HG03442 (cell line): ENCODE results near the gene ANKRD33B.
"Not testable (repeated sequence)": the region's sequence is repeated elsewhere in the genome, so short reads cannot be mapped to it uniquely, and the experiment has no call there.

ENCODE experiments used
- ATAC-seq: cut with Tn5 transposase; IDR thresholded peaks from one replicate; pipeline ENCODE4 v1.9.1; 2021; ENCODE audit warnings: mild to moderate bottlenecking, moderate library complexity; ENCODE audit not compliant: unreplicated experiment

The ANKRD33B gene

DNA sequence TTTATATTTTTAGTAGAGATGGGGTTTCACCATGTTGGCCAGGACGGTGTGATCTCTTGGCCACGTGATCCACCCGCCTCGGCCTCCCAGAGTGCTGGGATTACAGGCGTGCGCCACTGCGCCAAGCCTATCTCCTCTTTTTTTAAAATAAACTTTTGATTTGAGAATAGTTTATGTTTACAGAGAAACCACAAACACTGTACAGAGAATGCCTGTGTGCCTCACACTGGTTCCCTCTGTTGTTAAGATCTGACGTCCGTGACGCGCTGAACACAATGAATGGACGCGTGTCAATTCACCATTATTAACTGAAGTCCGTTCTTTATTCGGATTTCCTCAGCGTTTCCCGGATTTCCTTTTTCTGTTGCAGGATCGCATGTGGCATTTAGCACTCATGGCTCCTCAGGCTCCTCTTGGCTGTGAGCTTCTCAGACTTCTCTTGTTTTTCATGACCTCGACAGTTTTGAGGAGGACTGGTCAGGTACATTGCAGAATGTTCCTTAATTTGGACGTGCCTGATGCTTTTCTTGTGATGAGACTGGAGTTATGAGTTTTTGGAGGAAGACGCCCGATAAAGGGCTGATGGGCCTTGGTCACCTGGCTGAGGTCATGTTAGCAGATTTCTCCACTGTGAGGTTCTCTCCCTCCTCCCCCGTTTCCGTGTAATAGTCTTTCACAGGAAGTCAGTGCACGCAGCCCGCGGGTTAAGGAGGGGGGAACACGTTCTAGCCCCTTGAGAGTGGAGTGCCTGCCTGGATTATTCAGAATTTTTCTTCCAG is 69.6 kb downstream of the ANKRD33B start:
- ATAC-seq, result no peak

DNA sequence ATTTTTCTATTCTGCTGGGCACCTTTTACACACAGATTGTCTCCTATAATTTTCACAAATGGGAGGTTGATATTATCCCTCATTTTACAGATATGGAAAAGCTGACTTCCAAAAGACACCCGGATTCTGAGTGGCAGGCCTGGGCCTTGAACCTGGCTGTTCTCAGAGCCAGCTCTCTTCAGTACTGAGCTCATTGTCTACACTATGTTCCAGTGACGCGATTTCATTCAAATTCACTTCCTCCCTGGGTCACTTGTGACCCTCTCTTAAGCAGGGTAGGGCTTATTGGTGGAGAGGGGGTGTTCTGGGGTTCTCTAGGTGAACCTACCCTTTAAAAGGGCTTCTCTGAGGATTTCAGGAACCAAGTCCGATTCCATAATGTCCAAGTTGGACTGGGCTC is 70.2 kb downstream of the ANKRD33B start:
- ATAC-seq, result no peak

GRCh38 chr5:10634562-10634961 is 70.7 kb downstream of the ANKRD33B start:
- no peak for ATAC-seq

DNA sequence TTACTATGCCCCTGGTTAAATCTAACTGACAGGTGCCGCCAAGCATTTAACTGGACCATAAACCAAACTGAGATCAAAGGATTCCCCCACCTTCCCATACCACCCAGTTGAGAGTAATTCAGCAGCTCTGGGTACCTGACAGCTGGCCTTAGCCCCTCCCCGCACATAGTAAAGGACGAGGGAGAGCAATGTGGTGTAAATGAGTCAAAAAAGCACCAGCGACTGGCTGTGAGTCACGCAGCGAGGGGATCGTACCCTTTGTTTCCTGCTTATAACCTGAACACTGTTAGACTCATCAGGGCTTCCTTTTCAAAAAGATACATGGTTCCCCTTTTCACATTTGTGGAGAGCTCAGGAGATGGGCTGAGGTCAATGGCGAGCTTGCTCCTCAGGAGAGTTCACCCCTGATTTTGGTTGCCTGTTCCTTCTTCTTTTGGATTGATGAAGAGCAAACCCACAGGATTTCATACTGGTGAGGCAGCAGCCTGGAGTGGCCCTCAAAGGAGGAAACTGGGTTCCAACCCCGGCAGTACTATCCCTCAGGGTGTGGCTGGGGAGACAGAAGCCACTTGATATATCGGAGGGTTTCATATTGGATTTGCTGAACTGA is 71.5 kb downstream of the ANKRD33B start:
- peak; percentile 68 for ATAC-seq

- ATAC-seq, result no peak
Observed at GRCh38 chr5:10635867-10636350, 72.0 kb downstream of the ANKRD33B start.

DNA sequence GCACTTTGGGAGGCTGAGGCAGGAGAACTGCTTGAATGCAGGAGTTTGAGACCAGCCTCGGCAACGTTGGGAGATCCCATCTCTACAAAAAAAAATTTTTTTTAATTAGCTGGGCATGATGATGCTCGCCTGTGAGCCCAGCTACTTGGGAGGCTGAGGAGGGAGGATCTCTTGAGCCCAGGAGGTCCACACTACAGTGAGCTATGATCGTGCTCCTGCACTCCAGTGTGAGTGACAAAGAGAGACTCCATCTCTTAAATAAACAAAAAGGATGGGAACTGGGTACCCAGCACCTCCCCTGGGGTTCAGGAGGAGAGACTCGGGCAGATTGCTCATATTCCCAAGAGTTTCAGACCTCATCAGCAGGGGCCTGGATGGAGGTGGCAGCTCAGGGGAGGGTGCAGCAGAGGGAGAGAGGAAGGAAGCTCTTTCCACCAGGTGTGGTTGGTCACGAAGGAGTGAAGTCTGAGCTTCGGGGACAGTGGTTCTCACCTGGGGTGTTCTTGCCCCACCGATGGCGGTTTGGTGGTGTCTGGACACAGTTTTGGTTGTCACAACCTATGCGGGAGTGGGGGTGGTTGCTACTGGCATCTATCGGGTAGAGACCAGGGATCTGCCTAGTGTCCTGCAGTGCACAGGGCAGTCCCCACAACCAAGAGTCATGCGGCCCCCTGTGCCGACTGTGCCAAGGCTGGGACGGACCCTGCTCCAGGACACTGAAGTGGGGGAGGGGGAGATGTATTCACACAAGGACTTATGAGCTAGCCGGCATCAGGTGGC is 72.7 kb downstream of the ANKRD33B start:
- no peak for ATAC-seq

GRCh38 chr5:10637944-10638343 is 74.1 kb downstream of the ANKRD33B start:
- ATAC-seq, result no peak

GRCh38 chr5:10638723-10639122 is 74.9 kb downstream of the ANKRD33B start:
- not testable (repeated sequence) for ATAC-seq

DNA sequence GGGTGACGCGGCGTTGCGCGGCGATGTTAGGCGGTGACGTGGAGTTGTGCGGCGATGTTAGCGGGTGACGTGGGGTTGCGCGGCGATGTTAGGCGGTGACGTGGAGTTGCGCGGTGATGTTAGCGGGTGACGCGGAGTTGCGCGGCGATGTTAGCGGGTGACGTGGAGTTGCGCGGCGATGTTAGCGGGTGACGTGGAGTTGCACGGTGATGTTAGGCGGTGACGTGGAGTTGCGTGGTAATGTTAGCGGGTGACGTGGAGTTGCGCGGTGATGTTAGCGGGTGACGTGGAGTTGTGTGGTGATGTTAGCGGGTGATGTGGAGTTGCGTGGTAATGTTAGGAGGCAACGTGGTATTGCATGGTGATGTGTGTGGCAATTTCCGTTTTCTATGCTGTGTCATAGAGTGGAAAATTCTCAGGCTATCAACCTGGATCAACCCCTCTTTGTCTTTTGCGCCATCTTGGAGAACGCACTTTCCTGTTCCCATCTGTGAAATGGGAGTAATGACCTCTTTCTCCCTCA is 76.0 kb downstream of the ANKRD33B start:
- no peak for ATAC-seq

DNA sequence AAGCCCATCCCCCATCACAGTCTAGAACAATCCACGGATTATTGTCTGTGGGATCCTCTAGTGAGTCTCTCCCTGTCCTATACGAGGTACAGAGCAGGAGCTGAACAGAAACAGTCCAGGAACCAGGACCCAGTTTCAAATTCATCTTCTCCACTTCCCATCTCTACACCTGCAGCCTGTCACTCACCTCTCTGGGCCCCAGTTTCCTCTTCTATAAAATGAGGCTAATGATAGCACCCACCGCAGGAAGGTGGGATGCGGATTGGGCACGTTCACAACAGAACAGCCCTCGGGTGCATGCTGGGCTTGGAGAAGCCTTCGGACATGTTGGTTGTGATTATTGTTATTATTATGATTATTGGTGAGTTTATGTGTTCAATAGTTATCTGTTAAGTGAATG is 78.5 kb downstream of the ANKRD33B start:
- no peak for ATAC-seq

DNA sequence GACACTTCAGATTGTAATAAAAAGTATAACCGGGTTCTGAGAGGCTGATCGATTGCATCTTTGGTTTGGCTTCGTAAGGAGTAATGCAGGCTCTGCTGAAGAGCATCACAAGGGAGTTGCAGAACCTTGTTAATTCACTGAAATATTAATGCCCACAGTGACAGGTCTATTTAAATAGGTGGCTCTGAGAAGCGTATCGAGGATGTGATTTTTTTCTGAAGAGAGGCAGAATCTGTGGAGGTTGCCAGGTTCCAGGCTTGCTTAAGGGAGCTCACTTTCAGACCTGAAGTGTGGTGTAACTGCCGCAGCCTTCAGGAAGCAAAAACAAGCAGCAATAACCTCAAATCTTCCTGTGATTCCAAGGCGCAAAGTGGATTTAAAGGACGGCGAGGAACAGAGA is 80.3 kb downstream of the ANKRD33B start:
- ATAC-seq, result no peak

DNA sequence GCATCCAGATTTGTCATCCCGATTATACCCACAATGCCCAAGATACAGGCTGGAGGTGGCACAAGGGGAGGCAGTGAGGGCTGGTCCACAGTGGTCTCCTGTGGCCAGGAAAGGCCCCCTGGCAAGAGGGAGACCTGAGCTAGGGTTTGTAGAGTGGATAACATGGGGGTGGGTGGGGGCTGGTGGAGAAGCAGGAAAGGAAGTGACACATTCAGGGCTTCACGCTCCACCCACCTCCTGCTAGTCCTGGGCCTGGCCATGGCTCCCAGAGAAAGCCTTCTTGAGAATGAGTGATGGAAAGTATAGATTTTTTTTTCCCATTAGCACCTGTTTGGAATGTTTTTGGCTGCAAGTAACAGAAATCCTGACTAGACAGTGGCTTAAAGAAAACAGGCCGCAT is 81.3 kb downstream of the ANKRD33B start:
- peak; percentile 46 for ATAC-seq

- ATAC-seq, result no peak
Observed at GRCh38 chr5:10645671-10646070, 81.8 kb downstream of the ANKRD33B start.

- no peak for ATAC-seq
Observed at GRCh38 chr5:10647640-10648039, 83.8 kb downstream of the ANKRD33B start.

DNA sequence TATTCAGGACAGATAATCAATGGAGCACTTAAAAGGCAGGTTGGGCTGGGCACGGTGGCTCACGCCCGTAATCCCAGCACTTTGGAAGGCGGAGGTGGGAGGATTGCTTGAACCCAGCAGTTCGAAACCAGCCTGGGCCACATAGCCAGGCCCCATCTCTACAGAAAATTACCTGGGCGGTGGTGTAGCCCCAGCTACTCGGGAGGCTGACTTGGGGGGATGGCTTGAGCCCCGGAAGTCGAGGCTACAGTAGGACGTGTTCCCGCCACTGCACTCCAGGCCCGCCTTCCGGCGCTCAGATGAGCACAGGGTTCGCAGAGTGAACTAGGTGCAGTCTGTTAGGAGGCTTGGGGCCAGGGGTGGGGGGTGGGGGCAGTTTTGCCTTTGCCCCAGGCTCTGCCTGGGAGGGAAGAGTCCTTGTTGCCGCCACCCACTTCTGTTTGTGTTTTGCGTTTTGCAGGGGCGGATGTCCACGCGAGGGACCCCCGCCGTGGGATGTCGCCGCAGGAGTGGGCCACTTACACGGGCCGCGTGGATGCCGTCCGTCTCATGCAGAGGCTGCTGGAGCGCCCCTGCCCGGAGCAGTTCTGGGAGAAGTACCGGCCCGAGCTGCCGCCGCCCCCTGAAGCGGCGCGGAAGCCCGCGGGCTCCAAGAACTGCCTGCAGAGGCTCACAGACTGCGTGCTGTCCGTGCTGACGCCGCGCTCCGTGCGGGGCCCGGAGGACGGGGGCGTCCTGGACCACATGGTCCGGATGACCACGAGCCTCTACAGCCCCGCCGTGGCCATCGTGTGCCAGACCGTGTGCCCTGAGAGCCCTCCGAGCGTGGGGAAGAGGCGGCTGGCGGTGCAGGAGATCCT is 85.2 kb downstream of the ANKRD33B start:
- no peak for ATAC-seq

DNA sequence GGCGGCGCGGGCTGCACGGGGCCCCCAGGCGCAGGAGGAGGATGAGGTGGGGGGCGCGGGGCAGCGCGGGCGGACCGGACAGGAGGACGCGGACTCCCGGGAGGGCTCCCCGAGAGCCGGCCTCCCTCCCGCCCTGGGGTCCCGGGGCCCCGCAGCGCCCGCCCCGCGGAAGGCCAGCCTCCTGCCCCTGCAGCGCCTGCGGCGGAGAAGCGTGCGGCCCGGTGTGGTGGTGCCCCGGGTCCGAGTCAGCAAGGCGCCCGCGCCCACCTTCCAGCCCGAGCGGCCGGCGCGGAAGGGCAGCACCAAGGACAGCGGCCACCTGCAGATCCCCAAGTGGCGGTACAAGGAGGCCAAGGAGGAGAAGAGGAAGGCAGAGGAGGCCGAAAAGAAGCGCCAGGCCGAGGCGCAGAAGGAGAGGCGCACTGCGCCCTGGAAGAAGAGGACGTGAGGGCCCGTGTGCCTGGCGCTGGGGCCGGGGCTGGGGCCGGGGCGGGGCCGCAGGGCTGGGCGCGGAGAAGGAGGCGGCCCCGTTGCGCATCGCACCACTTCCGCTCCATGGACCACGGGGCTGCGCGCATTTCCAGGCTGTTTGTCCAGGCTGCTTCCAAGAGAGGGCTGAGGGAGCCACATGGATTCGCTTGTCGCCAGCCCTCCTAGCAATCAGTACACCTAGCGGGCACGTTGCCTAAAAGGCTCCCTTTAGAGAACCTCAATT is 86.0 kb downstream of the ANKRD33B start:
- no peak for ATAC-seq

DNA sequence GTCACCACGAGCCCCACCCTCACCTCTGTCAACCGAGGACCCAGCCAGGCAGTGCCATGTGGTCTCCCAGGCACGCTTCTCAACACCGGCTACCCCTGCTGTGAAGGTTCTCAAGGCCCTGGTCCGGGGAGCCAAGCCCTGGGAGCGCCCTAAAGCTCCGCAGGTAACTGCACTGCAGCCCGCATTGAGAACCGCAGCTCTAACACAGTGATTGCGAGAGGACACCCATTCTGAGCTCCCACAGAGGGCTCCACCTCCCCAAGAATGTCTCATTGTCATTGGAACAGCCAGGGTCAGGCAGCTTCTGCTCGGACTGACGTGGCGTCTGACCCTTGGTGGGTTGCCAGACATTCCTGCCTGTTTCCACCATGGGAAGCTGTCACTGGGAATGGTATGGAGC is 88.3 kb downstream of the ANKRD33B start:
- ATAC-seq, result no peak

DNA sequence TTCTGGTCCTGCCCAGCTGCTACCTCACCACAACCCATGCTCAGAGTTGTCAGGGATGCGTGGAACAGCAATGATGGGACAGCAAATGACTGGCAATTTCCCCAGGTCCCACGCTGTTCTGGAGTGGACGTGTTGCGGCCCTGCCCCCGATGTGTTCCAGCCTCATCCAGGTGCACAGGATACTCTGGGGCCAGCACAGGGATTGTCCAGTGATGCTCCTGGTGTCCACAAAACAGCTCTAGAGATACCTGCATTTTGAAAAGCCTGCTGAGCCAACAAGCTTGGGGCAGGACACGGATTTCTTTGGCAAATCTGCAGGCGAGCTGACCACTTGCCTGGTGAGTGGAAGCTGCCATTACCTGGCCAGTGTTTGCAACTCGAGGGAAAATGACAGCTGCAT is 88.7 kb downstream of the ANKRD33B start:
- ATAC-seq, result no peak

DNA sequence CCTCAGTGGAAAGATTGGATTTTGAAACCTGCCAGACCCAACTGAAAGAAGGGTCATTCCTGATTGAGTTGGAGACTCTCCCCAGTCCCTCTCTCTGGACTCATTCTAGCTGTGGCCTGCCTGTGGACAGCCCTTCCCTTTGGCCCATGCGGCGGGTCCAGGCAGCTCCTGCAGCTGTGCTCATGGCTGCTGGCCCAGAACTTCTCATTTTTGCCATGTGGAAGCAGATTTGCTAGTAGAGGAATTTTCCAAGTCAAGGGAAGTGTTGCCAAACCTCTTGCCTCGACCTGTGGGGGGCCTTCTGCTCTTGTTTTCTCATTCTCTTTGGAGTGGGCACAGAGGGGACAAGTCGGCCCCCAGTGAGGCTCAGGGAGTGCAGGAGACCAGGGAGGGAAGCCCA is 89.2 kb downstream of the ANKRD33B start:
- no peak for ATAC-seq
